SK-N-MC (cell line): ENCODE measurements around the gene P2RX4.

Experiments used
- EZH2 ChIP-seq: fragments of 200-600 bp; sonication (generic); IDR thresholded peaks from one replicate; pipeline ENCODE4 v1.6.1; 2017; ENCODE audit warnings: antibody characterized with exemption
- FOXP2 ChIP-seq: optimal IDR thresholded peaks from 2 replicates; pipeline ENCODE3; 2011; ENCODE audit warnings: mild to moderate bottlenecking, moderate library complexity; ENCODE audit not compliant: insufficient read depth; ENCODE audit errors: extremely low read length, control extremely low read depth
- POLR2AphosphoS5 ChIP-seq: IDR thresholded peaks from 2 replicates; pipeline ENCODE4 v1.6.1; 2012; ENCODE audit warnings: mild to moderate bottlenecking, low read depth, low read length, borderline replicate concordance

- no peak for TF ChIP-seq POLR2AphosphoS5
- no peak for TF ChIP-seq EZH2
- TF ChIP-seq FOXP2, result no peak
Observed at GRCh38 chr12:121241156-121241970, 31.4 kb downstream of the P2RX4 start.
